GM21447 (cell line): ENCODE results near the gene DOCK4.
"Not testable (repeated sequence)": the region's sequence is repeated elsewhere in the genome, so short reads cannot be mapped to it uniquely, and the experiment has no call there.

ENCODE experiments used
- ATAC-seq: cut with Tn5 transposase; IDR thresholded peaks from one replicate; pipeline ENCODE4 v1.9.1; 2021; ENCODE audit not compliant: unreplicated experiment

The DOCK4 gene

DNA sequence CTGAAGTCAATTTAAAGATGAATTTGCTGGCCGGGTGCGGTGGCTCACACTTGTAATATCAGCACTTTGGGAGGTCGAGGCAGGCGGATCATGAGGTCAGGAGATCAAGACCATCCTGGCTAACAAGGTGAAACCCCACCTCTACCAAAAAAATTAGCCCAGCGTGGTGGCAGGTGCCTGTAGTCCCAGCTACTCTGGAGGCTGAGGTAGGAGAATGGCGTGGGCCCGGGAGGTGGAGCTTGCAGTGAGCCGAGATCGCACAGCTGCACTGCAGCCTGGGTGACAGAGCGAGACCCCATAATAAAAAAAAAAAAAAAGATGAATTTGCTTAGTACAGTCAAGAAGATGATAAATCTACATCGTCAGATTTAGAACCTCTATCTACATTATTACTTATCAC lies 288.8 kb downstream of the DOCK4 start:
- ATAC-seq = not testable (repeated sequence)

DNA sequence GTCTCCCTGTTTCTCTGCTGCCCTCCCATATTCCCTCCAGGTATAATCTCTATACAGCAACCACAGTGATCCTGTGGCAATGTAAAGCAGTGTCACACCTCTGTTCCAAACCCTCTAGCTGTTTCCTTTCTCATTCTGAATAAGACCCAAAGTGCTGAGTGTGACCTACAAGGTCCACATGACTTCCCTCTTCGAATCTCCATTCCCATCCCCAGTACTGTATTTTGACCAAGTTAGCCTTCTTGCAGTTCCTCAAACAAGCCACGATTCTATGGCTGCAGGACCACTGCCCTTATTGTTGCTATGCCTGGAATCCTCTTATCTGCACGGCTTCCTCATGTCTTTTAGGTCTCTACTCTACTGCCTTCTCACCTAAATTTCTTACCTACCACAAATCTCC lies 291.9 kb downstream of the DOCK4 start:
- ATAC-seq = no peak

DNA sequence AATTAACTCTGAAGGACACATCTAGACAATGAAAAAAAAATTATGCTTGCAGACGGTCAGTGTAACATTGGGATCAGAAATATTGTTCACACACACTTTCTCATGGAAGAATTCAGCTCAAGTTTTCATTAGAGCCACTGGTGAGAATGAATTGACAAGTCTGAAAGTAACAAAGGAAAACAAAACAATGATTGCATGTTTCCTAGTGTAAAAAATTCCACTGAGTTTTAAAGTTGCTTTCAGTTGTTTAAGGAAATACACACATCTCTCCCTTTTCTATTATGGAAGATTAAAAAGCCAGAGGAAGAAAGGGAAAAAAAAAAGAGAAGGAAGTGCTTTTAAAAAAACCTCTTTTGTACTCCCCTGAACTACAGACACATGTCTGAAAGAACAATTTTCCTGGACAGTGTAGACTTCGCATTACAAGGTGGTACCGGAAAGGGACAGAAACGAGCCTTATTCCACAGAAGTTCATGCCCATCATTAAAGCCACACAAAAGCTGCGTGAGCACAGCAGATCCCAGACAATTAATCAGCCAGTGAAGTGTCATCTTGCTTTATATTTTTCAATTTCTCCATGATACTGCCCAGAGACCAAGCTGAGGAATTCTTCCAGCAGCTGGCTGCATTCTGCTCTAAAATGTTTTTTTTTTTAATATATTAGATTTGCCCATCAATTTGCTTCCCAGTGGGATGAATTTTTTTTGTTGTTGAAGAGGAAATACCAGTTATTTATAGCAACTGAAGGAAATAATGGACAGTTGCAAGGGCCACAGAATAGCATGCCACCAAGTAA lies 294.8 kb downstream of the DOCK4 start:
- no peak for ATAC-seq

DNA sequence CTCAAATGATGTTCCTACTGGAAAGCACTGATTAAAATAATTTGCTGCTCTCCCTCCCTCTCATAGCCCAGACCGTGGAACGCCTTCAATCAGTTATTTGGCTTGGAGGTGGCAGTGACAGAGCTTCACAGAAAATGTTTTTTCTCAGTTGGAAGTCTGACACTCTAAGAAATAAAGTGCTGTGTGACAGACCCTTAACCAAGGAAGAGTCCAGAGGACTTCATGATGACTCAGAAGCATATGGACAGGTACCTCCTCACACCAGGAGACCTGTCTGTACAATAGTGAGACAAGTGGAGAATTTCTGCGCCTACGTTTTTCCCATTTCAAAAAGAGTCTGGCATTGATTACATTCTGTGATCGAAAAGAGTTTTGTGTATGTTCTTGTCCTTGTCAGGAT lies 295.5 kb downstream of the DOCK4 start:
- no peak for ATAC-seq

DNA sequence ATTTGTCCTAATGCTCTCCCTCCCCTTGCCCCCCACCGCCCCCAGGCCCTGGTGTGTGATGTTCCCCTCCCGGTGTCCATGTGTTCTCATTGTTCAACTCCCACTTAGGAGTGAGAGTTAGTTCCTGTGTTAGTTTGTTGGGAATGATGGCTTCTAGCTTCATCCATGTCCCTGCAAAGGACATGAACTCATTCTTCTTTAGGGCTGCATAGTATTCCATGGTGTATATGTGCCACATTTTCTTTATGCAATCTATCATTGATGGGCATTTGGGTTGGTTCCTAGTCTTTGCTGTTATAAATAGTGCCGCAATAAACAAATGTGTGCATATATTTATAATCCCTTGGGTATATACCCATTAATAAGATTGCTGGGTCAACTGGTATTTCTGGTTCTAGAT lies 297.5 kb downstream of the DOCK4 start:
- ATAC-seq = not testable (repeated sequence)

DNA sequence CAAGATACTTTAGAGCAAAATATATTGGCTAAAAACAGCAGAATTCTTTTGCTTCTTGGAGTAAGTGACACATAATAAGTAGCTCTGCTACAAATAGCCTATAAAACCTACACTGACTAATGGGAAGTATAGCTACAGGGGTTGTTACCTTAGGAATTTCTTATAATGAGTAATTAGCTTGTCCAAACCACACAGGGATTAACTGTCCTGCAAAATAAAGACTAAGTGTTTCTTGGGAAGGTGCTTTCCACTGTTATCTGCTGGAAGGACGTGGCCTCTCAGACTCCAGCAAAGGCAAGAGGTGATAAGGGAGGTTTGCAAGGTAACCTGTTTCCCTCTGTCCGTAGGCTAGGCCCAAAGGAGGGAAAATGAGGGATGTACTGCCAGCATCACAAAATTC lies 302.4 kb downstream of the DOCK4 start:
- ATAC-seq = no peak

DNA sequence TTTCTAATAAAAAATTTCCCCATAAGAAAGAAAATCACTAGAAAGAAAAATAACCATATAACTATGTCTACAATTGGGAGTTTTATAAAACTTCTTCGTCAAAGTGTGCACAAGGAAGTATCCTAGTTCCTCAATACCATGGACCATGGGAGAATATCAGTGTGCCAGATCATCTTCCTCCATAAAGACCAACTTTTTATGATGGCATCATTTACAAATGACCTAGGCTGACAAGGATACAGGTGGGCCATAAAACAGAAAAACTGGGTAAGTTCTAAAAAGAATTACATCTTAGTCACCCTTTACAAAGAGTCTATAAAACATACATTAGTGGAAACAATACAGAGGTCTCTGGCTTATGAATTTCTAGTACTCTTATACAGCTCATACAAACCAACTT lies 303.2 kb downstream of the DOCK4 start:
- ATAC-seq = no peak

DNA sequence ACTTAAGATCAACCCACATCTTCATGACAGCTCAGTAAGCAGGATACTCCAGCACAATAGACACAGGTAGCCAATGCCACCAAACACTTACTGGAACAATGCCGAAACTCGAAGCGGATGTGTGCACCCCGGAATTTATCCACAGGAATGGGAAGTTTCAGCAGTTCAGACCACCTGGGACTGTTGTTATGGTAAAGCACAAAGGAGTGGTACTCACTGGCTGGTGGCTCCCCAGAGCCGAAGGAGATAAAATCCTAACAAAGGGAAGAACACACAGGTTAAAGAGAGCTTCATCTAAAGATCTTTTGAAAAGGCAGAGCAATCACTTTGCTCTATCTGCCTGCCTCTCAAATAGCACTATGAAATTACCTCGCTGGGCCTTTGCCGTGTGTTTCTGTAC lies 305.9 kb downstream of the DOCK4 start:
- no peak for ATAC-seq

DNA sequence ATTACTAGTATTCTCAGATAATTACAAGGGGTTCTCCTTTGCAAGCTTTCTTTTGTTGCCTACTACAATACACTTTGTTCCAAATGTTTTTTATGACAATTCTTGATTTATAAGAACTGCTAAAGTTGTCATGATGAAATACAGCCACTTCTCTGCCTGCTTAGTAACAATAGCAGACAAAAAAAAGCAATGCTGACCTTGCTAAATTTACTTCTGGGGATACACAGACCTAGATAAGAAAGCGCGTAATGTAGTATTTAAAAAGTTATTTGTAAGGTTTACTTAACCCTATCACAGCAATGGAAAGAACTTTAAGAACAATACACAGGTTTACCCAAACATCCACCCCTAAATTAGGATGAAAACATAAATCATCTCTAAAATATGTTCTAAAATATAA lies 311.1 kb downstream of the DOCK4 start:
- no peak for ATAC-seq

DNA sequence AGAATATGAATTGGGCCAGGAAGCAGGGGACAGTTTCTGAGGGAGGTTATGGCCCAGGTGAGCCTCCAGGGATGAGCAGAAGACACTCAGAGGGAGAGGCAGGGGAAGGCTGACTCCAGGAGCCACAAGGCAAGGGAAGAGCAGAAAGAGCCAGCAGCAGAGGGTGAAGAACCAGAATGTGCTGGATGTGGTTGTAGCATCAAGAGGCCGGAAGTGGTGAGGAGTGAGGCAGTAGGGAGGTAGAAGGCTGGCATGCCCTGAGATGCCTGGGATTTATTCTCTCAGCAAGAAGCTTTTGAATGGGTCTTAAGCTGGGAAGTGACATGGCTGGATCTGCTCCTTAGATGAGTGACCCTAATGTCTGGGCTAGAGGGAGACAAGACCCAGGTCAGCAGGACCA lies 311.7 kb downstream of the DOCK4 start:
- ATAC-seq = no peak

DNA sequence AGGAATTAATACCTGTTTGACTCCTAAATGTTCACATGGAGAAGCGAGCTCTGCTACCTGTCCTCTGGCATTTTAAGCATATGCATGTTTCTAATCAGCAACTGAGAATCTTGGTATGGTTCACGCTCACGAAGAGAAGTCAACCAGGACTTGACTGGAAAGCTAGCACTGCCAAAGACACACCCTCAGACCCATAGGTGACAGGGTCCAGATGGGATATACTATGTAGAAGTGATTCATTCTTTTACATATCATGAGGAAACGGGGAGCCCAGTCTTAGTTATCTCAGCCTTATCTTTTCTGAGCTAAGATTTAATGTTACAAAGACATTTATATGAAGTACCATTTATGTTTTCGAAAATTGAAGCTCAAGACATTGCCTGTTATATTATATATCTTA lies 313.0 kb downstream of the DOCK4 start:
- ATAC-seq = no peak

DNA sequence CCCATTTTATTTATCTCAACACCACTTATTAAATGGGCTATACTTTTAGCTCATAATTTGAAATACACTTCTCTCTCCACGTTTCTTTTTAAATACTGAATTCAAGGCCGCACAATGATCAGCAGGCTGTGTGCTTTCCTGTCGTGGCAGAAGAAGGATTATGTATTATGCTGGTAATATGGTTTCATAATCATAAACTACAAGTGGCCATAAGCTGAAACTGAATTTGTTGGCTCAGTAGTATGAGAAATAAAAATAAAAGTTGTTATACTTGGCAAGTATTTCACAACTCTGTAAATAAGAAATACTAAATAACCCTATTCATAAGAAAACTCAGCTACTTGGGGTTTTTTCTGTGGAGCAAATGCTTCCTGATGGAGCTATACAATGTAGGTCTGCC lies 313.6 kb downstream of the DOCK4 start:
- ATAC-seq = no peak

DNA sequence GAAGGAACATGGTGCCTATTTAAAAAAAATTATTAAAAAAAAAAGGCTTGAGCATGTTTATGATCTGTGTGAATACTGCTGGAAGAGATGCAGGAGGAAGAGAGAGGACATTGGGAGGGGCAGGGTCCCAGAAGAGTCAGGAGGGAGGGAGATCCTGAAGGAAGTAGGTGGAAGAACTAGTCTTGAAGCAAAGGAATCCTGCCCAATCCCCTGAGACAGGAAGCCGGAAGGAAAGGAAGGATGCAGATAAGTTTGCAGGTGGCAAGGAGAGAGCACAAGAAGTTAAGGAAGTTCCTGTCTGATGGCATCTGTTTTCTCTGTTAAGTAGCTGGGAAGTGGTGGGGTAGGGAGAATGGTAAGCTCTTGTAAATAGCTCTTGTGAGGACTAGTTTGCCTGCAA lies 318.5 kb downstream of the DOCK4 start:
- ATAC-seq = no peak

DNA sequence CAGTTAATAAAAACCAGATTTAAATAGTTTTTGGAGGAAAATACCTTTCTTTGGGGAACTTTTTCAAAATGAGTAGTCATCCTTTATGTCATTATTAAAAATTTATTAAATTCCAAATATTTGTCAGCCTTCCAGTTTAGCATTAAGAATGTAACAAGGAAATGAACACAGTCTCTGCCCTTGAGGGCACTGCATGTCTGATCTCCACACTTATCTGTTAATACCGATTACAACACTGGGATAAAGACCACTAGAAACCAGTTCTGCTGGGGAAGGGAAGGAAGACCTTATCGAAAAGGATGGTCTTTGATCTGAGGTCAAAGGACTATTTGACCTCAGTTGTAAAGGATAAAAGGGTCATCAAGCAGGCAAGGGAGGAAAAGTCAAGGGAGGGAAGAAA lies 320.0 kb downstream of the DOCK4 start:
- no peak for ATAC-seq

DNA sequence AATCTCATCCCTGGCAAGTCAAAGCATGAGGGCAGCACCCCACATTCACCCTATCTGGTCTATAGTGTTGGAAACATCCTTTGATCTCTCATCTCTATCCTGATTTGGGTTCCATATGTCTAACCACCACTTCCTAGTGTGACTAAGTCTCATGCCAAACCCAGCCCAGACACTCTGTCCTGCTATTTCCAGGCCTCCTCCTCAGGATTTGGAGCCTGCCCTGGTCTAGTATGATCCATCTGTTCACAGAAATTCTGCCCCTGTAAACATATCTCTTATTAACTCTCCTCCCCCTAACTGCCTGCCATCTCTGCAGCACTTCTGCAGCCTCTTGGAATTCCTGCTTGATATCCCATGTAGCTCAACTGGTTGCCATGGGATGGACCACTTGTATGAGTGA lies 323.0 kb downstream of the DOCK4 start:
- ATAC-seq = no peak

DNA sequence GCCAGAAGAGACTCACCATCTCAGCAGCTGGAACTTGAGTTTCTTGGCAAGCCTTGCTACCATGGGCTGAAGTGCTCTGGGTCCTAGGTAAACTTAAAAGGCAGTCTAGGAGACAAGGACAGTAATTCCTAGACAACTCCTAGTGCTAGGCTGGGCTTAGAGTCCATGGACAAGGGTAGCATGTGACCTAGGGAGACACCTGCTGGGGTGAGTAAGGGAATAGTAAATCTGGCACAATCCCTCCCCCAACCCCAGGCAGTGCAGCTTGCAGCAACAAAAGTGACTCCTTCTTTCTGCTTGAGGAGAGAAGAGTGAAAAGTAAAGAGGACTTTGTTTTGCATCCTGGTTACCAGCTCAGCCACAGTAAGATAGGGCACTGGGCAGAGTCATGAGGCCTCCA lies 327.4 kb downstream of the DOCK4 start:
- ATAC-seq = no peak

DNA sequence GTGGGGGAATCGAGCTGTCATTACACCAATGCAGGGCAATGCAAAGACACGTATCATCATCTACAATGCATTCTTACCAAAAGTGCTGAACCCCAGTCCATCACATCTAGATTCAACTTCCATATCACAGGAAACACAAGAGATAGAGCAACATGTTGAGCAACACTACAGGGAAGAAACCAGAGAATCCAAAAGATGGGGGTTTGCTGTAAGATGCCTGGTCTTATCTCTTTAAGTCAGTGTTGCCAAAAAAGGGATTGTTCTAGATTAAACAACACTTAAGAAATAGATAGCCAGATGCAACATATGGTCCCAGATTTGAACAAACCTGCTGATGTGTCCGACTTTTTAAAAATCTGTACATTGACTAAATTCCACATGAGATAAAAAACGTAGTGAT lies 328.3 kb downstream of the DOCK4 start:
- no peak for ATAC-seq

DNA sequence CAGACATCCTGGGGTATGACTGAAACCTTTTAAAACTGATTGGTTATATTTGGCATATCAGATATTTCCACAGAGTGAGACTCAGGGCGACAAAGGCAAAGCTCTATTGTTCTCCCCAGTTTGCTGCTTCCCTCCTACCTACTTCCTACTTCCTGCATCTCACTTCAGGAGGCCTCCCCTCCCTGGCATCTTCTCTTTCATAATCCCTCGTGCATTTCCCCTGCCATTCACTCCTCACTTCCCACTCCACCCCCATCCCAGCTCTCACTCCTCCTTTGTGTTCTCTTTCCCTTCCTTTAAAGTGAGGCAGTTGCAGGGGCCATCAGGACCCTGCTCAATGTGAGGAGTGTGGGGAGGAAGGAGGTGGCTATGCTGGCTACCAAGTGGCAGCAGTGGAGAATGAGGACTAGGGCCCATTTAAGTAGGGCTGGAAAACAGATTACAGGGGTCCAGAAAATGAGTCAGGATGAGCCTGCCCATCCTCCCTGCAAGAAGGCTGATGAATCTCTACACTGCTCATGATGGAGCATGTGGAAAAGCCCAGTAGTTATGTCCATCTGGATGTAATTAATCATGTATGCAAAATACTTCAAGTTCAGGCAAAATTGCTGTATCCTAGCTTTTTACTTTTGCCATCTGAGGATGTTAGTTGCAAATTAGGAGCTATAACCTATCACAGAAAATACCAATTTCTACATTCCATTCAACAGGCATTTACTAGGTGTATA lies 332.1 kb downstream of the DOCK4 start:
- no peak for ATAC-seq

DNA sequence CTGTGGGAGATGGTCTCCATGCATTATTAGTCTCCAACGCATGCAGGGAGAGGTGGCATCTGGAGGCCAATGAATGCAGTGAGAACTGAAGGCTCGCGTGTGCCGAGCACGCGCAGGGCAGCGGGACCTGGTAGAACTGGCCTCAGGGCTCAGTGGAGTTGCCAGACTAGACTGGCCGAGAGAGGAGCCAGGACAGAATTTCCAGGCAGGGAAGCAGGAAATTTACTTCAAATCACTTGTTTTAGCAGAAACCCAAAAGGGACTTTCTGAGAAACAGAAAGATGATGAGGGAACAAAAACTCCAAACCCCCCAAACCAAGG lies 332.9 kb downstream of the DOCK4 start:
- no peak for ATAC-seq

DNA sequence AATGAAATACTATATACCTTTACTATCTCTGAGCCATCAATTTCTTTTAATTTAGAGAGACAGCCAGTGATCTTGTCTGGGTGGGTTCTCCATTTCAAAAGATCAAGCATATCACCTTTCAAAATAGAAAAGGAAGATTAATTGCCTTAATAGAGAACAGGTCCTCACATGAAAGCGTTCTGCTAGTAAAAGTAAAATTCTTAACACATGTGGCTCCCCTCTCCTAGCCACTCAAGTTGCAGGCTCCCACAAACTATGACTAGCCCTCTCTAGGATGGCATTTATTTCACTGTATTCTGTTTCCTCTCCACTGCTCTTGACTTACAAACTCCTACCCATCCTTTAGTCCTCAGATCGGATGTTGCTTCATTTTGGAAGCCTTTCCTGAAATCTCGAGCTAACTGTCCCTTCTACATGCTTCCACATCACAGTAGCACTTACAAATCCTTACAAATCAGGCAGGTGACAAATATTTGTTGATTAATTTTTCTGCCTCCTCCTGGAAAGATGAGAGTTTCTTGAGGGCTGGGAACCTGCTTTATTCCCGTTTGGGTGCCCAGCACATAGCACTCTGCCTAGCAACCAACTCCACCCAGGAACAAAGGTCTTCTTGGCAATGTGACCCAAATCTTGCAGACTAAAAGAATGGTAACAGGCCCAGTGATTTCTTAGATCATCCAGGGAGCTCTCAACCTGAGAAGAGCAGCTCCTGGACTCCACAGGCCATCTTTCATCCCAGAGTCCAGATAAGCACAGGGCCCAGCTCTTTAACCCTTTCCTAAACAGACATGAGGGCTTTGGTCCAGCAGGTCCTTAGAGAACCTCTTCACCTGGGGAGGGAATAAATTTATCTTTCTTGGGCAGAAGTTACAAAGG lies 333.5 kb downstream of the DOCK4 start:
- ATAC-seq = no peak

DNA sequence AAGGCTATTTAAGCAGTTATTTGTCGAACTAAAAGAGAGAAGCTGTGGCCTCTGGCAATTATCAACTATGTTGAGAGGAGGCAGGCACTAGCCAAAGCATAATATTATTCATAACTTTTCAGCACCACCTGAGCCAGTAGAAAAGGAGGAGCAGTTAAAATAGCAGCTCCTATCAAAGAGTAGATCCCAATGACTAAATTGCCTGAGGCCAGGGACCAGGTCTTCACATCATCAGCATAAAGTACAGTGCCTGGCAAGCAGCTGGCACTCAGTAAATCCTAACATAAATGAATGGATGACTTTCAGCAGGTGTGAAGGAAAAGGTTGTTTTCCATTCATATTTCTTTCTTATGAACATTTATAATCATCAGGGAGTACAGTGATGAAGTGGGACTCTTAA lies 334.9 kb downstream of the DOCK4 start:
- ATAC-seq = no peak

DNA sequence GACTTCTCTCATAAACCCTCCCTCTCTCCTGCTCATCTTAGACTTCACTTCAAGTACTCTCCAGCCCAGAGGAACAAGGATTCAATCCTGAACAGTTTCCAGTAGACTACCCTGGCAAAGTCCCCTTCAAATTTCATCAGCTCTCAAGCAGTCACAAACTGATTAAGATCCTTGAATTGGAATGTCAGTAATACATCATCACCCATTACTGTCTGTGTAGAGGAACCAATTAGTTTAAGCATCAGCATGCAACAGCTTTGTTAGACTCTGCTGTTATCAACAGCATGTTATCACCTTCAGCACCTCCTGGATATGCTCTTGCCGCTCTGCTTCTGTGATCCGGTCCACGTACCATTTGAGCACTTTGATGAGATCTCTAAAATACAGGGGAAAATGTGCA lies 336.9 kb downstream of the DOCK4 start:
- no peak for ATAC-seq
